SK-N-SH (cell line): ENCODE results near the gene ABHD17B. TPM values are rescaled to one million over a fixed set of nuclear protein-coding genes. Genes with fewer than 3 reads are reported as not detected.

Source experiments
- CTCF ChIA-PET: fragments of 300-600, 350-600 bp; formaldehyde crosslinking; extraction: SDS; loops from one replicate; lab custom pipeline; 2021; lab: Yijun Ruan, JAX
- POLR2A ChIA-PET: fragments of 350-600 bp; sonication (Branson Sonifier 250); formaldehyde crosslinking; extraction: SDS; loops from one replicate; lab custom pipeline; 2020; ENCODE audit warnings: antibody characterized with exemption, inconsistent platforms; lab: Yijun Ruan, JAX
- DNase-seq: peaks from one replicate; pipeline ENCODE4 v3.0.0; 2012
- H2AFZ ChIP-seq: fragments of 200-600 bp; sonication (generic); 2 replicates; pipeline ENCODE4 v1.8.1; 2016; ENCODE audit warnings: antibody characterized with exemption, mild to moderate bottlenecking, low read depth
- H3F3A ChIP-seq: fragments of 200-600 bp; sonication (generic); replicated peaks from 2 replicates; pipeline ENCODE3; 2016; ENCODE audit warnings: antibody characterized with exemption, mild to moderate bottlenecking; ENCODE audit not compliant: insufficient read depth
- H3K27ac ChIP-seq, 2 experiments: fragments of 200-500 bp in 1 of 2; fragments of 200-600 bp in 1 of 2; sonication (Bioruptor generic) in 1 of 2; sonication (generic), shearing (Covaris generic) in 1 of 2; 2 replicates each; pipeline versions ENCODE4 v1.5.1 to v1.6.1; 2014 to 2016; ENCODE audit warnings: low read depth in 2 of 2, inconsistent platforms in 1 of 2, low read length in 1 of 2, mild to moderate bottlenecking in 1 of 2, mixed read lengths in 1 of 2
- H3K27me3 ChIP-seq: fragments of 200-600 bp; sonication (generic), shearing (Covaris generic); 2 replicates; pipeline ENCODE4 v1.6.1; 2016; ENCODE audit warnings: mixed run types; ENCODE audit not compliant: insufficient read depth
- H3K36me3 ChIP-seq, 2 experiments: fragments of 200-500 bp in 1 of 2; fragments of 200-600 bp in 1 of 2; sonication (Bioruptor generic) in 1 of 2; sonication (generic) in 1 of 2; replicated peaks in 1 of 2; 2 replicates each; pipeline versions ENCODE3 to v1.5.1; 2014 to 2016; ENCODE audit warnings: low read length in 1 of 2, mild to moderate bottlenecking in 1 of 2; ENCODE audit not compliant: insufficient read depth in 2 of 2, control insufficient read depth in 1 of 2
- H3K4me1 ChIP-seq, 2 experiments: fragments of 200-500 bp in 1 of 2; fragments of 200-600 bp in 1 of 2; sonication (Bioruptor generic) in 1 of 2; sonication (generic), shearing (Covaris generic) in 1 of 2; 2 replicates each; pipeline versions ENCODE4 v1.5.1 to v1.6.1; 2014 to 2016; ENCODE audit warnings: low read depth in 1 of 2, low read length in 1 of 2, mixed run types in 1 of 2; ENCODE audit not compliant: insufficient read depth in 2 of 2, control insufficient read depth in 1 of 2
- H3K4me2 ChIP-seq: fragments of 200-600 bp; sonication (generic), shearing (Covaris generic); 2 replicates; pipeline ENCODE4 v1.6.1; 2017; ENCODE audit warnings: mixed run types
- H3K4me3 ChIP-seq, 2 experiments: fragments of 200-500 bp in 1 of 2; fragments of 200-600 bp in 1 of 2; sonication (Bioruptor generic) in 1 of 2; sonication (generic), shearing (Covaris generic) in 1 of 2; 2 replicates each; pipeline versions ENCODE4 v1.5.1 to v1.8.1; 2014 to 2016; ENCODE audit warnings: low read depth in 2 of 2, inconsistent platforms in 1 of 2, low read length in 1 of 2, mild to moderate bottlenecking in 1 of 2, mixed read lengths in 1 of 2, moderate library complexity in 1 of 2
- H3K79me2 ChIP-seq: fragments of 200-600 bp; sonication (generic); 2 replicates; pipeline ENCODE4 v1.8.1; 2017; ENCODE audit warnings: mild to moderate bottlenecking; ENCODE audit not compliant: insufficient read depth
- H3K9ac ChIP-seq: fragments of 200-600 bp; sonication (generic); 2 replicates; pipeline ENCODE4 v1.6.1; 2017; ENCODE audit warnings: mixed run types
- H3K9me2 ChIP-seq: fragments of 200-600 bp; sonication (generic); 2 replicates; pipeline ENCODE4 v1.6.1; 2017; ENCODE audit warnings: mixed run types
- H3K9me3 ChIP-seq: fragments of 200-600 bp; sonication (generic); 2 replicates; pipeline ENCODE4 v1.6.1; 2017; ENCODE audit warnings: mixed run types, mild to moderate bottlenecking, moderate library complexity
- H4K20me1 ChIP-seq: fragments of 200-600 bp; sonication (generic); 2 replicates; pipeline ENCODE4 v1.6.1; 2017; ENCODE audit warnings: mild to moderate bottlenecking, mixed run types; ENCODE audit not compliant: insufficient read depth
- FOXJ3 ChIP-seq: sonication (generic); formaldehyde crosslinking; IDR thresholded peaks from 2 replicates; pipeline ENCODE4 v1.5.1; 2020; ENCODE audit warnings: mild to moderate bottlenecking, missing genetic modification reagents
- POLR2AphosphoS5 ChIP-seq: IDR thresholded peaks from 2 replicates; pipeline ENCODE4 v1.6.1; 2012; ENCODE audit warnings: low read depth, low read length
- RAD21 ChIP-seq: IDR thresholded peaks from 2 replicates; pipeline ENCODE4 v1.6.1; 2012; ENCODE audit warnings: mild to moderate bottlenecking, low read length
- RCOR1 ChIP-seq: fragments of 150-350 bp; IDR thresholded peaks from 2 replicates; pipeline ENCODE4 v1.6.1; 2017; ENCODE audit warnings: antibody characterized with exemption, low read length
- RFX5 ChIP-seq: IDR thresholded peaks from 2 replicates; pipeline ENCODE4 v1.6.1; 2012; ENCODE audit warnings: mild to moderate bottlenecking, improper control_type of control experiment, low read length
- RXRA ChIP-seq: IDR thresholded peaks from 2 replicates; pipeline ENCODE4 v1.4.0; 2012; ENCODE audit warnings: low read depth, mild to moderate bottlenecking, borderline replicate concordance
- TCF12 ChIP-seq: IDR thresholded peaks from 2 replicates; pipeline ENCODE4 v1.4.0; 2012
- TEAD4 ChIP-seq: IDR thresholded peaks from 2 replicates; pipeline ENCODE4 v1.4.0; 2012; ENCODE audit warnings: mild to moderate bottlenecking, borderline replicate concordance; ENCODE audit not compliant: insufficient read depth
- USF2 ChIP-seq: fragments of 150-350 bp; IDR thresholded peaks from 2 replicates; pipeline ENCODE4 v1.6.1; 2017; ENCODE audit warnings: antibody characterized with exemption, low read length, low read depth, borderline replicate concordance
- YY1 ChIP-seq: IDR thresholded peaks from 2 replicates; pipeline ENCODE4 v1.4.0; 2012; ENCODE audit warnings: low read depth, mild to moderate bottlenecking
- polyA plus RNA-seq, 3 experiments: library from polyadenylated mRNA; depleted of rRNA; stranded (reverse); fragments of >200 nt; gene quantifications; 2 replicates each; pipeline ENCODE4 v1.2.3, GENCODE V29; 2012
- TF ChIP-seq, protein P1 (sequence below): IDR thresholded peaks from 2 replicates; pipeline ENCODE4 v1.4.0; 2012; ENCODE audit warnings: low read depth, borderline replicate concordance
- TF ChIP-seq, protein P2 (sequence below): IDR thresholded peaks from 2 replicates; pipeline ENCODE4 v1.4.0; 2012; ENCODE audit warnings: low read depth
- TF ChIP-seq, protein P3 (sequence below): fragments of 200-600 bp; sonication (generic); IDR thresholded peaks from 2 replicates; pipeline ENCODE4 v1.6.1; 2017; ENCODE audit warnings: antibody characterized with exemption, mild to moderate bottlenecking, moderate library complexity

The ABHD17B gene
- polyA plus RNA-seq, 1 of the 3 experiments (the other 2 are of a cell fraction), result 7.3 TPM

DNA sequence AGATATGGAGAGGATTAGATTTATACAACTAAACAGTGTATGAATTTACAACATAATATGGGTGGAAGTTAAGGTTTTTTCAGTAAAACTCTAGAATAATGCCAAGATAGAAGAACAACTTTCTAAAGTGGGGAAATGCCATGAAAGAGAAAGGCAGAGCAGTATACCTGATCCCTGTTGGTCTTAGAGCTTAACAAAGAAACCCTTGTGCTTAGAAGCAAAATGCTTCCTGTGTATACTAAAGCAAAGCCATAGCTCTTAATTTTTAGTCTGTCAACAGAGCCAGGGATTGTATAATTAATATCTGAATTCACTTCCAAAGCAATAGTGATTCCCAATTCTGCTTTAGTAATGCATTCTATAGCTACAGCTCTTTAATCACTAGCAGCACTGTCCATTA is 14.8 kb upstream of the ABHD17B start (continued):
- TF ChIP-seq RXRA, result no peak
- TF ChIP-seq TCF12, result no peak
- no peak for TF ChIP-seq POLR2AphosphoS5
- TF ChIP-seq FOXJ3 (CRISPR knock-in tag), result no peak
- TF ChIP-seq, protein P1, sequence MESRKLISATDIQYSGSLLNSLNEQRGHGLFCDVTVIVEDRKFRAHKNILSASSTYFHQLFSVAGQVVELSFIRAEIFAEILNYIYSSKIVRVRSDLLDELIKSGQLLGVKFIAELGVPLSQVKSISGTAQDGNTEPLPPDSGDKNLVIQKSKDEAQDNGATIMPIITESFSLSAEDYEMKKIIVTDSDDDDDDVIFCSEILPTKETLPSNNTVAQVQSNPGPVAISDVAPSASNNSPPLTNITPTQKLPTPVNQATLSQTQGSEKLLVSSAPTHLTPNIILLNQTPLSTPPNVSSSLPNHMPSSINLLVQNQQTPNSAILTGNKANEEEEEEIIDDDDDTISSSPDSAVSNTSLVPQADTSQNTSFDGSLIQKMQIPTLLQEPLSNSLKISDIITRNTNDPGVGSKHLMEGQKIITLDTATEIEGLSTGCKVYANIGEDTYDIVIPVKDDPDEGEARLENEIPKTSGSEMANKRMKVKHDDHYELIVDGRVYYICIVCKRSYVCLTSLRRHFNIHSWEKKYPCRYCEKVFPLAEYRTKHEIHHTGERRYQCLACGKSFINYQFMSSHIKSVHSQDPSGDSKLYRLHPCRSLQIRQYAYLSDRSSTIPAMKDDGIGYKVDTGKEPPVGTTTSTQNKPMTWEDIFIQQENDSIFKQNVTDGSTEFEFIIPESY, result no peak
- no peak for TF ChIP-seq USF2
- no peak for TF ChIP-seq YY1
- TF ChIP-seq RFX5, result no peak

- Histone ChIP-seq H4K20me1 (0 out of 2 replicates have a peak, but pooled peaks cover 2% of the 10 kb centered on the region), H3K27me3 (no peaks in the 10 kb centered on the region), H3K9ac (no peak overlapping the region), H3K36me3 (peaks cover 0 to 11% of the 10 kb centered on the region in 2 experiments), H3K4me2 (no peak overlapping the region), H3K9me3 (no peaks in the 10 kb centered on the region), H3K27ac (no peak overlapping the region), H3K79me2 (peaks cover 72% of the 10 kb centered on the region), H3K4me3 (no peak overlapping the region), H3K4me1 (peaks cover 0 to 4% of the 10 kb centered on the region in 2 experiments; a peak in 1 of 4 replicates), H3K9me2 (no peaks in the 10 kb centered on the region), H2AFZ (no peak overlapping the region), H3F3A (peaks cover 3% of the 10 kb centered on the region)
- no peak for TF ChIP-seq RAD21
- no peak for DNase-seq
- CTCF ChIA-PET, result interaction anchor here (0.6 kb wide), 2 partner anchors 13 to 460 kb away, joined by 3 read pairs; no protein-coding TSS in a partner anchor
- POLR2A ChIA-PET, result no interaction called here
These were observed 13.6 kb upstream of the ABHD17B start for GRCh38 chr9:71924576-71924975.

- Histone ChIP-seq H3K4me3 (no peak overlapping the region), H3K27me3 (no peaks in the 10 kb centered on the region), H4K20me1 (peaks cover 16% of the 10 kb centered on the region; the same call in 1 of the 2 replicates), H3K4me2 (no peak overlapping the region), H2AFZ (no peak overlapping the region), H3K36me3 (peaks cover 0 to 7% of the 10 kb centered on the region in 2 experiments), H3F3A (no peaks in the 10 kb centered on the region), H3K9ac (no peak overlapping the region), H3K27ac (no peak overlapping the region), H3K9me3 (no peaks in the 10 kb centered on the region), H3K4me1 (peaks cover 0 to 4% of the 10 kb centered on the region in 2 experiments; a peak in 1 of 4 replicates), H3K9me2 (no peaks in the 10 kb centered on the region), H3K79me2 (peaks cover 86% of the 10 kb centered on the region)
- ChIA-PET POLR2A (interaction anchor here (0.8 kb wide), 1 partner anchor 10 kb away, joined by 3 read pairs; the partner anchor contains the start of genes ABHD17B and C9orf85), CTCF (interaction anchor here (1.0 kb wide), 1 partner anchor 104 kb away, joined by 3 read pairs; no protein-coding TSS in a partner anchor)
- no peak for DNase-seq
- TF ChIP-seq FOXJ3 (CRISPR knock-in tag) (no peak), RCOR1 (no peak), RXRA (no peak), USF2 (no peak), TEAD4 (no peak)
- TF ChIP-seq, protein P2, sequence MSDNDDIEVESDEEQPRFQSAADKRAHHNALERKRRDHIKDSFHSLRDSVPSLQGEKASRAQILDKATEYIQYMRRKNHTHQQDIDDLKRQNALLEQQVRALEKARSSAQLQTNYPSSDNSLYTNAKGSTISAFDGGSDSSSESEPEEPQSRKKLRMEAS, result no peak
- TF ChIP-seq, protein P3, sequence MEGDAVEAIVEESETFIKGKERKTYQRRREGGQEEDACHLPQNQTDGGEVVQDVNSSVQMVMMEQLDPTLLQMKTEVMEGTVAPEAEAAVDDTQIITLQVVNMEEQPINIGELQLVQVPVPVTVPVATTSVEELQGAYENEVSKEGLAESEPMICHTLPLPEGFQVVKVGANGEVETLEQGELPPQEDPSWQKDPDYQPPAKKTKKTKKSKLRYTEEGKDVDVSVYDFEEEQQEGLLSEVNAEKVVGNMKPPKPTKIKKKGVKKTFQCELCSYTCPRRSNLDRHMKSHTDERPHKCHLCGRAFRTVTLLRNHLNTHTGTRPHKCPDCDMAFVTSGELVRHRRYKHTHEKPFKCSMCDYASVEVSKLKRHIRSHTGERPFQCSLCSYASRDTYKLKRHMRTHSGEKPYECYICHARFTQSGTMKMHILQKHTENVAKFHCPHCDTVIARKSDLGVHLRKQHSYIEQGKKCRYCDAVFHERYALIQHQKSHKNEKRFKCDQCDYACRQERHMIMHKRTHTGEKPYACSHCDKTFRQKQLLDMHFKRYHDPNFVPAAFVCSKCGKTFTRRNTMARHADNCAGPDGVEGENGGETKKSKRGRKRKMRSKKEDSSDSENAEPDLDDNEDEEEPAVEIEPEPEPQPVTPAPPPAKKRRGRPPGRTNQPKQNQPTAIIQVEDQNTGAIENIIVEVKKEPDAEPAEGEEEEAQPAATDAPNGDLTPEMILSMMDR, result no peak
- TF ChIP-seq, protein P1, result no peak
These were observed 10.3 kb upstream of the ABHD17B start for GRCh38 chr9:71921190-71921814.
